GM18502 (cell line): ENCODE measurements around the gene IGDCC3.
"Not testable (repeated sequence)": the region's sequence is repeated elsewhere in the genome, so short reads cannot be mapped to it uniquely, and the experiment has no call there.

ENCODE experiments used
- ATAC-seq: cut with Tn5 transposase; IDR thresholded peaks from one replicate; pipeline ENCODE4 v1.9.1; 2021; ENCODE audit warnings: mild to moderate bottlenecking; ENCODE audit not compliant: unreplicated experiment, poor library complexity

Gene IGDCC3

GRCh38 chr15:65408324-65409035 lies 30.7 kb upstream of the IGDCC3 start:
- ATAC-seq, result no peak

GRCh38 chr15:65406424-65407000 lies 28.7 kb upstream of the IGDCC3 start:
- no peak for ATAC-seq

- ATAC-seq, result no peak
Observed at GRCh38 chr15:65405791-65406423, 28.1 kb upstream of the IGDCC3 start.

DNA sequence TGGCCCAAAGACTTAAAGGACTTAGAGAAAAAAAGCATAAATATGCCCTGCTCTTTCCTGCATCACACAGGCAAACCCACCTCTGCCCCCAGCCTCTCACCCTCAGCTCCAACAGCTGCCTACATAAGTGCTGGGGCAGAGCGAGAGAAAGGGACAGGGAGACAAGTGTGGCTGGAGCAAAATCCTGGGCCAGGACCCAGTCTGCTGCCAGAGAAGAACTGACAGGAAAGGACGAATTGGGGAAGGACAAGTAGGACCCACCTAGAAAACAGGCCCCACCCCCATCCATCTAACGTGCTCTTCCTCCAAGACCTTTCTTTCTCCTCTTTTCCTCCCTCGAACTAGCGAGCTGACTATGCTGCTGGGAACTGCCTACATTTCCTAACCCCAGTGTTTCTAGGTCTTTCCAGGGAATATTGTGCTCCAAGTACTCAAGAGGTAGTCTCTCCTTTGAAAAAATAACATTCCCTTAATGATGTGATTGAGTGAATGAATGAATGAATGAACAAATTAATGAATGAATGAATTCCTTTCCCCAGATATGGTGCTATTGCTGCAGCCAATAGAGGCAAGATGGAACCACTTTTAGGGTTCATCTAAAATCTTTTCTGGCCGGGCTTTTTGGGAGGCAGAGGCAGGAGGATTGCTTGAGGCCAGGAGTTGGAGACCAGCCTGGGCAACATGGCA lies 26.5 kb upstream of the IGDCC3 start:
- no peak for ATAC-seq

DNA sequence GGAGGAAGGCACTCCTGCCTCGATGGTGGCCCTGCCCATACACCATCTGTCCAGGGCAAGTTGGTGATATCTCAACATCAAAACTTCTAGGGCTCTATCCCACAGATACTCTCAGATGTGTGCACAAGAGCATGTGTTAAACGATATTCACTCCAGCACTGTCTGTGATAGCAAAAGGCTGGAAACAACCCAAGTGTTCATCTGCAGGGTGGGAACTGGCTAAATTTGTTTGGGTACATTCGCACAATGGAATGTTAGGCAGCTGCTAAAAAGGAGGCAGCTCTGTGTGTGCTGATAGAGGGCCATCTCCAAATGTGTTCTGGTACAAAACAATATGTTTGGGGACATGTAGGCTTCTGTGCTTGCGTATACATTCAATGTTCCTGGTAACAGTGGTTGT lies 25.2 kb upstream of the IGDCC3 start:
- no peak for ATAC-seq

GRCh38 chr15:65401611-65402240 lies 23.9 kb upstream of the IGDCC3 start:
- ATAC-seq, result no peak

GRCh38 chr15:65400760-65401610 lies 23.2 kb upstream of the IGDCC3 start:
- ATAC-seq, result no peak

DNA sequence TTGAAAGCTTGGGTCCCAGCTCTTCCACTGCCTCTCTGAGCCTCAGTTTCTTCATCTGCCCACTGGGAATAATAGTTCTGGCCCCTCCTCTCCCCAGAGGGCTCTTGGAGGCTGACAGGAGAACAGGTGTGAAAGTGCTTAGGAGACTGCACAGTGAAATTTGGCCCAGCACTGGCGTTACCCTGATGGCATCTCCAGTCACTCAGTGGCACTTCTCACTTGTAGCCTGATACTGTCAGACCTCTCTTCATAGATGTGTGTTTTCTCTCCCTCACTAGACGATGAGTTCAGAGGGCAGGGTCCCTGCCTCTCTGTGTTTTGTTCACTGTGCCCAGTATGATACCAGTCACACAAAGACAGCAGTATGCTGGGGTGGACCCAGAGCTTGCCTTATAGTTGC lies 22.2 kb upstream of the IGDCC3 start:
- no peak for ATAC-seq

- ATAC-seq, result no peak
Observed at GRCh38 chr15:65399001-65399706, 21.4 kb upstream of the IGDCC3 start.

GRCh38 chr15:65398486-65398885 lies 20.7 kb upstream of the IGDCC3 start:
- not testable (repeated sequence) for ATAC-seq

GRCh38 chr15:65396965-65397317 lies 19.1 kb upstream of the IGDCC3 start:
- ATAC-seq, result no peak

DNA sequence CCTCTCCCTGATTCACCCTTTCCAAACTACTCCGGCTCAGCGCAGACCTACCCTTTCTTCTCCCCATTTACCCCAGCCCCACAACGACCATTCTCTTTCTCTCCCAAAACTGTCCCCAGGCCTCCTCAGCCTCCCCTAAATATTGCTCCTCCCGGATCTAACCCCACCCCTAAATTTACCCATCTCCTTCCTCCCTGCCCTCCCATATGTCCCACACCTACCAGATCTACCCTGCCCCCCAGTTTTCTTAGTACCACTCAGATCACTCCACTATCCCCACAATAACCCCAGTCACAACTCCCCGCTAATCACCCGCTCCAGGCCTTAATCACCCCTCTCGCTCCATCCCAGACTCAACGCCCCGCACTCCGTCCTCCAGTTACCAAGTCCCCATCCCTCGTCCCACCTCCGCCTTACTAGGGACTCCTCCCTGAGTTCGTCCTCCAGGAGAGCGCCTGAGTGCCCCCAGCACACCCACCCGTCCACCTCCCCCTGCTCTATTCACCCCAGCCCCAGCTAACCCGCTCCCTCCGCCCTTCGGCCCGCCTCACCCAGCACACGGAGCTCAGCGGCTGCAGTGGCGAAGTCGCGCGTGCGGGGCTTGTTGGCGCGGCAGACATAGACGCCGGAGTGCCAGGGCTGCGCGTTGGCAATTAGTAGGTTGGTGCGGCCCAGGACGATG lies 18.6 kb upstream of the IGDCC3 start:
- no peak for ATAC-seq

DNA sequence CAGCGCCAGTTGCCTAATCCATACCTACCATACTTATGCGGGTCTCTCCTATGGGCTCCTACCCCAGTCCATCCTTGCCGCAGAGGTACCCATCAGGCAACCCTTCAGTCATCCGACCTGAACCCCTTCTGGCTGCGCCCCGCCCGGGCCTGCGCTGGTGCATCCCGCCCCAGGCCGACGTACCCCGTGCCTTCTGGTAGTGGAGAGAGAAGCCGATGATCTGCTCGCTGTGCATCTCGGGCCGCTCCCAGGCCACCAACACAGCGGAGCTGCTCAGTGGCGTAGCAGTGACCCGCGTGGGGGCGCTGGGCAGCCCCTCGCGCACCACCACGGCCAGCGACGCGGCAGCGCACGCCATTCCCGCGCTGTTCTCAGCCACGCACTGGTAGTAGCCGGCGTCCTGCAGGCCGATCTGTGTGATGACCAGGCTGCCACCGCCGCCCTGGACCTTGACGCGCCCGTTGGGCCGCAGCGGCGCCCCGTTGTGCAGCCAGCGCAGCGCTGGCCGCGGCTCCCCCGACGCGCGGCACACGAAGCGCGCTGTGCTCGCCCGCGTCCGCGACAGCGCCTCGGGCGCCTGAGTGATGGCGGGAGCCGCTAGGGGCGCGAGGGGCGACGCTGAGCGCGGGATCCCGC lies 17.9 kb upstream of the IGDCC3 start:
- no peak for ATAC-seq

DNA sequence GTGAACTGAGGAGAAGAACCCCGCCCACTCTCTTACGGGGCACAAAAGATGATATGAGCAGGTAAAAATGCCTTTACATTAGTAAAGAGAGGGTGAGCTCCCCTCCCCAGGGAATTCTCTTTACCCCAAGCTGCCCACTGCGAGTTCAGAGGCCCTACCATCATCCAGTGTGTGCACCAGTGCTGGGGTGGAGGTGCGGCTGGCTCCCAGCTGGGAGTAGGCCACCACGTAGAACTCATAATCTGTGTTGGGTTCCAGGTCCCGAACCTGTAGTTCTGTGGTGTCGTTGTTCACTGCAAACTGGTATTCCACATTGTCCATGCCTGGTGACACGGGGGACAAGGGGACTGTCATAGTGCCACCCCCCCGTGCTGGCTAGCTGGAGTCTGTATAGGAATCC lies 17.1 kb upstream of the IGDCC3 start:
- ATAC-seq, result no peak

GRCh38 chr15:65394280-65394789 lies 16.5 kb upstream of the IGDCC3 start:
- no peak for ATAC-seq

DNA sequence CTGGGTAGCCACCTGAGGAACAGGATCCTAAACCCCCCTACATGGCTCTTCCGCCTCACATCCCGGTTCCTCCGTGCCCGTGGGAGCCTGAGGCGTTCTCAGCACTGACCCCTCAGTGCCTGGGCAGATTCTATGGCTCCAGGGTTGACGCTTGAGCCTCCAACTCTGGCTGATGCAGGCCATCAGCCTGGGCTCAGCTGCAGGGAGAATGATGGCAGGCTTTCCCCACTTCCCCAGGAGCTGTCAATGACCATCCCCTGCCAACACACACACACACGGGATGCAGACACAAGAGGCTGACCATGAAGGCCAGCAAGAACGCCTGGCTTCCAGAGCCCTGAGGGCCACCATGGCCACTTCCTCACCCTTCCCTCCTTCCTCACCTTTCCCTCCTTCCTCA lies 15.8 kb upstream of the IGDCC3 start:
- no peak for ATAC-seq

DNA sequence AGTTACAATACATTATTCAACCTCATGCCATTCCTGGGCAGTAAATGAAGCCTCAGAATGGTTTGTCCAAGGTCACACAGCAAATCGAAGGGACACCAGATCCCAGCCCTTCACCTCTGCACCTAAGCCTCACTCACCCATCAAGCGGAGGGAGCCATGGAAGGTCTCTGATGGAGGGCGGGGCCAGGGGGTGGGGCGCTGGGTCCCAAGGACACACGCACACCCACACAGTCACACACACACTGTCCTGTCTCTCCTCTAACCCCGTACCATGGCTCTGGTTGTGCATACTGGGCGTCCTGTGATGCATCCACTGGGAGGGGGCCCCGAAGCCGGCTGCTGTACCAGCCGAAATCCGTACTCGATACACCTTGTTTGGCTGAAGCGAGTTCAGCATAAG lies 15.3 kb upstream of the IGDCC3 start:
- ATAC-seq, result no peak

DNA sequence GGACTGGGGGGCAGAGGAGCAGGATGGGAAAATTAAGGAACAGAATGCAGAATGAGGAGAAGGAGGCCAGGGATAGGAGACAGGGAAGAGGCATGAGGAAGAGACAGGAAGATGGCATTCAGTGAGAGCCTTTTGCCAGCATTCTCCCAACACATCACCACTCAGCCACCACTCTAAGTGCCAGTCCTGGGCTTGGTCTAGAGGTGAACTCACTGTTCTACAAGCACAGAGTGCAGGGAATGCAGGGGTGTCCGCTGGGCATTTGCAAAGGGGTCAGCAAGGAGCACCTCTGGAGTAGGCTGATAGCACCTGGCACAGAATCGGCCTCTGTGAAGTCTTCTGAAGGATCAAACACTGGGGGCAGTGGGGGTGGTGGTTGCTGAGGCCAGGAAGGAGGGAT lies 14.6 kb upstream of the IGDCC3 start:
- ATAC-seq, result no peak
